ENCODE data around the gene GNB1L.

DNA sequence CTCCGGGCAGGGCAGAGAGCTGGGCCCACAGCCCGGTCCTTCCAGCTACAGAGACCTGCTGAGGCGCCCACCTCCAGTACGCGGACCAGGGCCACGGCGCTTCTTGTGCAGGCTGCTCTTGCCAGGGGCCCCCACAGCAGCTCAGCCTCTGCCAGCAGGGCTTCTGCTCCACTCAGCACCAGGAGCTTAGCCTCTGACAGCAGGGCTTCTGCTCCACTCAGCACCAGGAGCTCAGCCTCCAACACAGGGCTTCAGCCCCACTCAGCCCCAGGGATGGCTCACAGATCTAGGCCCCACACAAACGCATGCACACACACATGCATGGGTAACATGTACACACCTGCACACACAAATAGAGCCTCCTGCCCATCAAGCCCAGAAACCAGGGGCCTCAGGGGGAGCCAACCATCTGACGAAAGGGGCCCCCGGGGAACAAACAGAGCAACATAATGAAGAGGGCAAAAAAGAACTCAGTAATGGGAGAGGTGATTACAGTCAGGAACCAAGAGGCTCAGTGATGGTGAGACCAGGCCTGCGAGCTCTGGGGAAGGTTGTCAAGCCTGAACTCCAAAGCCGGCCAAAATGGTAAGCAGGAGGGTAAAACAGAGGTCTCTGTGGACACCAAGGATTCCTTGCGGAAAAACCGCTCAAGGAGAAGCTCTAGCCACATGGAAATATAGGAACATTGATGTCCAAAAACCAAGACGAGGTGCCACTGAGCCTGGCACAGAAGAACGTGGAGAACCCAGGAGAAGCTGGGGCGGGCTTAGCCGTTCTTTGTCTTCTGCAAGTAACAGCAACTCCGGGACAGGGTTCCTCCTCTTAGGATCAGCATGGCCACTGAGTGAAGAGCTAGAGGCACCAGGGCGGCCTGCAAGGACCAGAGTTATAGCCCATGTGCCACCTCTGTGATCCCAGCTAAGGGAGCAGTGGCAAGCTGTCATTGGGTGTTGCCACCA is 46.5 kb downstream of the GNB1L start:
- TF ChIP-seq ZNF274 (IDR thresholded peaks at IDR 0.05; ENCODE audit: low read depth, low read length), result no peak
- TF ChIP-seq SUZ12 (IDR thresholded peaks at IDR 0.05; ENCODE audit: extremely low read depth, insufficient read depth, insufficient read length), result no peak

All from NT2/D1 (cell line).